NK-92 treated with Interleukin-12 subunit alpha and Interleukin-12 subunit beta, amount 100 ng/mL, for 24 hours (cell line): Measurements from ENCODE around the gene CYS1.
"Not testable (repeated sequence)": the region's sequence is repeated elsewhere in the genome, so short reads cannot be mapped to it uniquely, and the experiment has no call there.

Experiments
- DNase-seq: peaks from one replicate; lab custom pipeline; 2025; lab: John Stamatoyannopoulos, UW

The CYS1 gene

DNA sequence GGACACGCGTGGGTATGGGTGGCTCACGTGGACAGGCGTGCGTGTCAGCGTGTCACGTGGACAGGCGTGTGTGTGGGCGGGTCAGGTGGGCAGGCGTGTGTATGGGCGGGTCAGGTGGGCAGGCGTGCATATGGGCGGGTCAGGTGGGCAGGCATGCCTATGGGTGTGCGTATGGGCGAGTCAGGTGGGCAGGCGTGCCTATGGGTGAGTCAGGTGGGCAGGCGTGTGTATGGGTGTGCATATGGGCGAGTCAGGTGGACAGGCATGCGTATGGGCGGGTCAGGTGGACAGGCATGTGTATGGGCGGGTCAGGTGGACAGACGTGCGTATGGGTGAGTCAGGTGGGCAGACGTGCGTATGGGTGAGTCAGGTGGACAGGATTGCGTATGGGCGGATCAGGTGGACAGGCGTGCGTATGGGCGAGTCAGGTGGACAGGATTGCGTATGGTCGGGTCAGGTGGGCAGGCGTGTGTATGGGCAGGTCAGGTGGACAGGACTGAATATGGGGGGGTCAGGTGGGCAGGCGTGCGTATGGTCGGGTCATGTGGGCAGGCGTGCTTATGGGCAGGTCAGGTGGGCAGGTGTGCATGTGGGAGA is 67.7 kb downstream of the CYS1 start:
- not testable (repeated sequence) for DNase-seq

DNA sequence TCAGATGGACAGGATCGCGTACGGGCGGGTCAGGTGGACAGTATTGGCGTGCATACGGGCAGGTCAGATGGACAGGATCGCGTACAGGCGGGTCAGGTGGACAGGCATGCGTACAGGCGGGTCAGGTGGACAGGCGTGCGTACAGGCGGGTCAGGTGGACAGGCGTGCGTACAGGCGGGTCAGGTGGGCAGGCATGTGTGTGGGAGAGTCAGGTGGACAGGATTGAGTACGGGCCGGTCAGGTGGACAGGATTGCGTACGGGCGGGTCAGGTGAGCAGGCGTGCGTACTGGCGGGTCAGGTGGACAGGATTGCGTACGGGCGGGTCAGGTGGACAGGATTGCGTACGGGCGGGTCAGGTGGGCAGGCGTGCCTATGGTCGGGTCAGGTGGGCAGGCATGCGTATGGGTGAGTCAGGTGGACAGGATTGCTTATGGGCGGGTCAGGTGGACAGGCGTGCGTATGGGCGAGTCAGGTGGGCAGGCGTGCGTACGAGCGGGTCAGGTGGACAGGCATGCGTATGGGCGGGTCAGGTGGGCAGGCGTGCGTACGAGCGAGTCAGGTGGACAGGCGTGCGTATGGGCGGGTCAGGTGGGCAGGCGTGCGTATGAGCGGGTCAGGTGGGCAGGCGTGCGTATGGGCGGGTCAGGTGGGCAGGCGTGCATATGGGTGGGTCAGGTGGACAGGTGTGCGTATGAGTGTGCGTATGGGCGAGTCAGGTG is 68.4 kb downstream of the CYS1 start:
- DNase-seq: not testable (repeated sequence)

DNA sequence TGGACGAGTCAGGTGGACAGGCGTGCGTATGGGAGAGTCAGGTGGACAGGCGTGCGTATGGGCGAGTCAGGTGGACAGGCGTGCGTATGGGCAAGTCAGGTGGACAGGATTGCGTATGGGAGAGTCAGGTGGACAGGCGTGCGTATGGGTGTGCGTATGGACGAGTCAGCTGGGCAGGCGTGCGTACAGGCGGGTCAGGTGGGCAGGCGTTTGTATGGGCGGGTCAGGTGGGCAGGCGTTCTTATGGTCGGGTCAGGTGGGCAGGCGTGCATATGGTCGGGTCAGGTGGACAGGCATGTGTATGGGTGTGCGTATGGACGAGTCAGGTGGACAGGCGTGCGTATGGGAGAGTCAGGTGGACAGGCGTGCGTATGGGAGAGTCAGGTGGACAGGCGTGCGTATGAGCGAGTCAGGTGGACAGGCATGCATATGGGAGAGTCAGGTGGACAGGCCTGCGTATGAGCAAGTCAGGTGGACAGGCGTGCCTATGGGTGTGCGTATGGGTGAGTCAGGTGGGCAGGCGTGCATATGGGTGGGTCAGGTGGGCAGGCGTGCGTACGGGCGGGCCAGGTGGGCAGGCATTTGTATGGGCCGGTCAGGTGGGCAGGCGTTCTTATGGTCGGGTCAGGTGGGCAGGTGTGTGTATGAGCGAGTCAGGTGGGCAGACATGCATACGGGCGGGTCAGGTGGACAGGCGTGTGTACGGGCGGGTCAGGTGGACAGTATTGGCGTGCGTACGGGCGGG is 69.2 kb downstream of the CYS1 start:
- not testable (repeated sequence) for DNase-seq

DNA sequence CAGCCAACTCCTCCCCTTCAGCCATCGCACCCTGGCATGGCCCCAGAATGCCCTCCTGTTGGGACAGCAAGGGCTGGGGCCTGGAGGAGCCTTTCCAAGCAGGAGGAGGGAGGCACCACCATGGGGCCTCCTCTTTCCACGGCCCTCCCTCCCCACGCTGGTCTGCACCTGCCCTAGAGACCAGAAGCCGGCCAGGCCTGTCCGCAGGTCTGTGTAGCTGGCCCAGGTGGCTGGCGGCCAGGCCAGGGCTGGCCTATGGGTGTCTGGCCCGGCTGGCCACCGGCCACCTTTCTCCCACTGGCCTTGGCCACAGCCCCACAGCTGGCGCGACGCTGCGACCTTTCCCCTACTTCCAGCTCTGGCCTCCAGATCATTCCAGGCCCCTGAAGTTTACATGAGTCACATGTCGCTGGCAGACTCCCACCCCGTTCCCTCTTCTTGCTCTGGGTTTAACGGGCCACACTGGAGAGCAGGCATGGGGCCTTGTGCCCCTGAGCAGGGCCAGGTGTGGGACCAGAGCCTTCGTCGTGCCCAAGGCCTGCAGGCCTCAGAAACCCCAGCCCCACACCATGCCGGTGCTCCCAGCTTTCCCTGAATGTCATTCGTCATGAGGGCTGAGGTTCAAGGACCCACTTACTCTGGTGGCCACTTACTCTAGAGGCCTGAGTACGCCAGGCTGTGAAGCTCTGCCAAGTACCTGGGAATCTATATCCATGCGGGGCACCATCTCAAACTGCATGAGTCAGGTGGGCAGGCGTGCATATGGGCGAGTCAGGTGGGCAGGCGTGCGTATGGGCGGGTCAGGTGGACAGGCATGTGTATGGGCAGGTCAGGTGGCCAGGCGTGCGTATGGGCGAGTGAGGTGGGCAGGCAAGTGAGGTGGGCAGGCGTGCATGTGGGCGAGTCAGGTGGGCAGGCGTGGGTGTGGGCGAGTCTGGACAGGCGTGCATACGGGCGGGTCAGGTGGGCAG is 70.1 kb downstream of the CYS1 start:
- no peak for DNase-seq

GRCh38 chr2:10009271-10009810 is 70.9 kb downstream of the CYS1 start:
- no peak for DNase-seq

- no peak for DNase-seq
These were observed 71.4 kb downstream of the CYS1 start for GRCh38 chr2:10008809-10009176.

DNA sequence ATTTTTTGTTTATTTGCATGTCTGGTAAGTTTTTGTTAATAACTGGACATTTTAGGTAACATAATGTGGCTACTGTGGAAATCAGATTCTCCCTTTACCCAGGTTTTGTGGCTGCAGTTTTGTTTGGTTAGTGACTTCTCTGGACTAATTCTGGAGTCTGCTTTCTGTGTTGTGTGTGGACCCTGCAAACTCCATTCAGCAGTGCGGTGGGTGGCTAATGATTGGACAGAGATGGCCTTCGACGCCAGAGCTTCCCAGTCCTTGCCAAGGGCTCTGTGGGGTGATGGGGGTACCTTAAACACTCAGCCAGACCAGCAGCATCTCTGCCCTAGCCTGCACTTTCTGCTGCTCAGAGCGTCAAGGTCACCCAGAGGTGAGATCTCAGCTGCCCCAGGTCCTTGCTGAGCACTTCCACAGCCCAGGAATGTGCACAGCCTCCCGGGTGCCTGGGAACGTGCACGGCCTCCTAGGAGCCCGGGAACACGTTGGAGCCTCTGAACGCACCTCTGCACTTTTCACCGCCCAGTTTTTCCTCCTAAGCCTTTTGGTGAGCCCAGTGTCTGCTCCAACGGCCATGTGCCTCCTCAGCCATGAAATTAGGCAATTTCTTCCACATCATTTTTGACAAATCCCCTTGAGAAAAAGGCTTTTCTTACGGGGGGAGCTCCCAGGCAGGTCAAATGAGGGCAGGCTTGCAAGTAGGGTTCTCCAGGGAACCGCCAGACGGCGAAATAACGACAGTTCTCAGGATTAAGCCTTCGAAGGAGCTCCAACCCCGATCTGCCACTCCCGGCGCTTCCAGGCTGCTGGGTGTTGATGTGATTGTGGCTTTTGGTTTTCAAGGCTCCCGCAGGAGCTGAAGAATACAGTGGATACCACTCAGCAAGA is 72.0 kb downstream of the CYS1 start:
- DNase-seq: no peak

GRCh38 chr2:10007435-10007834 is 72.8 kb downstream of the CYS1 start:
- DNase-seq: no peak
